SU-DHL-6 (cell line): ENCODE results near the gene EFCAB6.

Source experiments
- CTCF ChIP-seq: fragments of 200-600 bp; sonication (generic); IDR thresholded peaks from one replicate; pipeline ENCODE4 v1.5.1; 2017; ENCODE audit warnings: antibody characterized with exemption, mild to moderate bottlenecking, low read length, moderate library complexity; ENCODE audit not compliant: insufficient read depth, poor library complexity, severe bottlenecking
- EZH2phosphoT487 ChIP-seq: fragments of 200-600 bp; sonication (generic), shearing (Covaris generic); conservative IDR thresholded peaks from 2 replicates; pipeline ENCODE4 v1.6.1; 2018; ENCODE audit warnings: mild to moderate bottlenecking, antibody characterized with exemption, low read length, moderate library complexity, mixed read lengths

- TF ChIP-seq EZH2phosphoT487: no peak
- no peak for TF ChIP-seq CTCF
These were observed 332.1 kb downstream of the EFCAB6 start for GRCh38 chr22:43479962-43480361.
